AG09319 (cell line): ENCODE data around the gene SIAH1.
"Not testable (repeated sequence)": the region's sequence is repeated elsewhere in the genome, so short reads cannot be mapped to it uniquely, and the experiment has no call there.

ENCODE experiments used
- DNase-seq: peaks from one replicate; pipeline ENCODE4 v3.0.0-alpha.2; 2010; ENCODE audit warnings: low read depth; ENCODE audit errors: extremely low read depth
- TF ChIP-seq, protein P1 (sequence below): IDR thresholded peaks from 2 replicates; pipeline ENCODE4 v1.5.1; 2011; ENCODE audit warnings: low read depth, mild to moderate bottlenecking, inconsistent platforms, low read length, moderate library complexity

SIAH1 gene

DNA sequence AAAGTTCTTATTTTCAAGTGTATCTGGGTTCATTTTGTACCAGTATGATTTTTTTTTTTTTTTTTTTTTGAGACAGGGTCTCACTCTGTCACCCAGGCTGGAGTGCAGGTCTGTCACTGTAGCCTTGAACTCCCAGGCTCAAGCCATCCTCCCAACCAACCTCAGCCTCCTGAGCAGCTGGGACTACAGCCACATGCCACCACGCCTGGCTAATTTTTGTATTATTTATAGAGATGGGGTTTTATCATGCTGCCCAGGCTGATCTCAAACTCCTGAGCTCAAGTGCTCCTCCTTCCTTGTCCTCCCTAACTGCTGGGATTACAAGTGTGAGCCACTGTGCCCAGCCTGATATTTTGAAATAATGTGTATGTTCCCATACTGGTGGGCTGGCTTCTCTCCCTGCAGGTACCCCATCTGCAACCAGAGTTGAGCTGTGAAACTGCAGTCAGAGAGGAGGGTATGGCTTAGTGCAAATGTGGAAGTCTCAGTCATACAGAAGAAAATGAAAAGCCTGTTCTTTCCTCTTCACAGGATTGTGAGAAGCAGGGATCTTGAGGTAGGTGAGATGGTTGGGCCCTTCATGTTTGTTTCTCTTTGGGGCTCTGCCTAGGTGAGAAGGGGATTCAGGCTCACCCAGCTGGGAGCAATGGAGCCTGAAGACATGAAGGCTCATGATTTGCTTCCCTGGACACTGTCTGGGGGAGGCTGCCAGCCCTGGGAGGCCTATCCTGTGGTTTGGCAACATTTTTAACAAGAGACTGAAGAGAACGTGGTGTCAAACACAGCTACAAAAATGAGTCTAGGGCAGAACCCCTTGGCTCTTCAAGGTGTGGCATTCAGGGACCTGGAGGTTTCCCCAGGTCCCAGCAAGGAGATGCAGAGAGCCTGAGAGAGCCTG is 41.3 kb upstream of the SIAH1 start:
- TF ChIP-seq, protein P1, sequence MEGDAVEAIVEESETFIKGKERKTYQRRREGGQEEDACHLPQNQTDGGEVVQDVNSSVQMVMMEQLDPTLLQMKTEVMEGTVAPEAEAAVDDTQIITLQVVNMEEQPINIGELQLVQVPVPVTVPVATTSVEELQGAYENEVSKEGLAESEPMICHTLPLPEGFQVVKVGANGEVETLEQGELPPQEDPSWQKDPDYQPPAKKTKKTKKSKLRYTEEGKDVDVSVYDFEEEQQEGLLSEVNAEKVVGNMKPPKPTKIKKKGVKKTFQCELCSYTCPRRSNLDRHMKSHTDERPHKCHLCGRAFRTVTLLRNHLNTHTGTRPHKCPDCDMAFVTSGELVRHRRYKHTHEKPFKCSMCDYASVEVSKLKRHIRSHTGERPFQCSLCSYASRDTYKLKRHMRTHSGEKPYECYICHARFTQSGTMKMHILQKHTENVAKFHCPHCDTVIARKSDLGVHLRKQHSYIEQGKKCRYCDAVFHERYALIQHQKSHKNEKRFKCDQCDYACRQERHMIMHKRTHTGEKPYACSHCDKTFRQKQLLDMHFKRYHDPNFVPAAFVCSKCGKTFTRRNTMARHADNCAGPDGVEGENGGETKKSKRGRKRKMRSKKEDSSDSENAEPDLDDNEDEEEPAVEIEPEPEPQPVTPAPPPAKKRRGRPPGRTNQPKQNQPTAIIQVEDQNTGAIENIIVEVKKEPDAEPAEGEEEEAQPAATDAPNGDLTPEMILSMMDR: no peak
- DNase-seq: no peak

DNA sequence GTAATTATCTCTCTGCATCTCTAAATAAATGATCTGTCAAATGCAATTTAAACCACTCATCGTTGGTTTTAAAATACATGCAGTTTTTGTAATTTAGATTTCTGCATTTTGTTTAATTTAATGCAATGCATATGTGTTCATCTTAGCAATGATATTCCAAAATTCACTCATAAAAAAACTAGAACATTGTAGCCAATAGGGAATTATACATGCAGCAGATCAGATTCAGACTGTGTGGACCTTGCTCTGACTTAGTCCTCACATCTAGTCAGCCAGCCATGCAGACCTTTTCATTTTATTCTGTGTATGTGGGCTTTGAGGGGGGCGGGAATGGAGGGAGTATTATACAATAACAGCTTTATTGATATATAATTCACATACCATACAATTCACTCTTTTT is 37.3 kb upstream of the SIAH1 start:
- TF ChIP-seq, protein P1: no peak
- DNase-seq: no peak

DNA sequence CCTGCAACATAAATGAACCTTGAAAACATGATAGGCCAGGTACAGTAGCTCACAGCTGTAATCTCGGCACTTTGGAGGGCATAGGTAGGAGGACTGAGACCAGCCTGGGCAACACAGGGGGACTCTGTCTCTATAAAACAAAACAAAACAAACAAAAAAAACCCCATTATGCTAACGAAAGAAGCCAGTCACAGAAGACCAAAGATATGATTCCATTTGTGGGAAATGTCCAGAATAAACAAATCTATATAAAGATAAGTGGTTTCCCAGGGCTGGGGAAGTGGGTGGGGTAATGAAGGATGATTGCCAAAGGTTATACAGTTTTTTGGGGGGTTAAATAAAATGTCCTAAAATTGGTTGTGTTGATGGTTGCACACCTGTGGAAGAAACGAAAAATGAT is 36.5 kb upstream of the SIAH1 start:
- TF ChIP-seq, protein P1: no peak
- no peak for DNase-seq

DNA sequence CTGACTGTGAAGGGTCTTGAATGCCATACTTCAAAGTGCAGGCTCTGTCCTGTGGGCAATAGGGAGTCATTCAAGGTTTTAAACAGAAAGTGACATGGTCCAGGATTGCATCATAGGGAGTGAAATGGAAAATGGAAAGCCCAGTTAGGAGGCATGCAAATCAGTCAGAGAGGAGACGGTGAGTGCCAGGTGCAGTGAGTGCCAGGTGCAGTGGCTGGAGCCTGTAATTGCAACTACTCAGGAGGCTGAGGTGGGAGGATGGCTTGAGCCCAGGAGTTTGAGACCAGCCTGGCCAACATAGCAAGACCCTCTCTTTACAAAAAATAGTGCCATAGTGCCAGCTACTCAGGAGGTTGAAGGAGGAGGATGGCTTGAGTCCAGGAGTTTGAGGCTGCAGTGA is 35.2 kb upstream of the SIAH1 start:
- TF ChIP-seq, protein P1: no peak
- DNase-seq: no peak

DNA sequence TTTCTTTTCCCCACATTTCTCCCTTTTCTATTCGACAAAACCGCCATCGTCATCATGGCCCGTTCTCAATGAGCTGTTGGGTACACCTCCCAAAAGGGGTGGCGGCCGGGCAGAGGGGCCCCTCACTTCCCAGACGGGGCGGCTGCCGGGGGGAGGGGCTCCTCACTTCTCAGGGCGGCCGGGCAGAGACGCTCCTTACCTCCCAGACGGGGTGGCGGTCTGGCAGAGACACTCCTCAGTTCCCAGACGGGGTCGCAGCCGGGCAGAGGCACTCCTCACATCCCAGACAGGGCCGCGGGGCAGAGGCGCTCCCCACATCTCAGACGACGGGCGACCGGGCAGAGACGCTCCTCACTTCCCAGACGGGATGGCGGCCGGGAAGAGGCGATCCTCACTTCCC is 31.4 kb upstream of the SIAH1 start:
- not testable (repeated sequence) for DNase-seq

DNA sequence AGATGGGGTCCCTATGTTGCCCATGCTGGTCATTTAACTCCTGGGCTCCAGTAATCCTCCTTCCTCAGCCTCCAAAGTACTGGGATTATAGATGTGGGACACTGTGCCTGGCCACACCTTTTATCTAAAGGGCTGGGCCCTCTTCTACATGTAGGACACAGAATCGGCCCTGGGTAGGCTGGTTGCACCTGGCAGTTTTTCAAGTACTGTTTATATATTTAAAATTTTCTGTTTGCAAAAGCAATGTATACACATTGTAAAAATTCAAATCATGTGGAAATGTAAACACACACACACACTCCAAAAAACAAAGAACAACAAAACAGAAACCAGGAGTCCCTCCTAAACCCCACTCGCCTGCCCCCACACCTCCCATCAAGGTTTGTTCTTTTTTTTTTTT is 28.1 kb upstream of the SIAH1 start:
- no peak for DNase-seq
- TF ChIP-seq, protein P1: no peak

DNA sequence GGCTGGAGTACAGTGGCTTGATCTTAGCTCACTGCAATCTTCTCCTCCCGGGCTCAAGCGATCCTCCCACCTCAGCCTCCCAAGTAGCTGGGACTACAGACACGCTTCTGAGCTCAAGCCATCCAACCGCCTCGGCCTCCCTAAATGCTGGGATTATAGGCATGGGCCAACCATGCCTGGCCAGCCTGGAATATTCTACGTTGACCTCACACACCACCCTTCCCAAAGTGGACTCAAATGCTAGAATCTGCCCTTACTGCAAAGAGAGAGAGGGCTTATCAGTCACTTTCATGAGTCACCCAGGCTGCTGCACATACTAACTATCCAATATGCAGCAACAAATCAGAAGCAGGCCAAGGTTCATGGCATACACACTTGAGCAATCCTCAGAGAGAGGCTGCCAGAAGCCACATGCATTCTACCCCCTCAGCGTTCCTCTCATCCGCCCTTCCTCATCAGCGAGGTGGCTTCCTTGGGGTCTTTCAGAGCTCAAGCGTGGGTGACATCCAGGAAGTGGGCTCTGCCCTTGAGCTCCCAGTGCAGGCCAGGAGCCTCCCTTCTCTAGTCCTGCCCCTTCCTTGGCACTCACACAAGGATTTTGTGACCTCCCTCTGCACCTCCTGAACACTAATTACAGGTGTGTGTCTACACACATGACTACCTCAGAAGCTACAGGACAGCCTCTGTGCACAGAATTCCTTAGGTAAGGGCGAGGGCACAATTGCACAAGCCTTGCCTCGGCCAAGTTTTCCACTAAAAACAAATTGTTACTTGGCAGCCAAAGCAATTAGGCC is 24.8 kb upstream of the SIAH1 start:
- TF ChIP-seq, protein P1: no peak
- DNase-seq: peak; percentile 67
